Measurements from ENCODE around the gene ZDHHC7. TPM values are rescaled to one million over a fixed set of nuclear protein-coding genes. Genes with fewer than 3 reads are reported as not detected.

Gene ZDHHC7
- total RNA-seq, 2 experiments from 2014 or later: 28.1 to 28.7 TPM

DNA sequence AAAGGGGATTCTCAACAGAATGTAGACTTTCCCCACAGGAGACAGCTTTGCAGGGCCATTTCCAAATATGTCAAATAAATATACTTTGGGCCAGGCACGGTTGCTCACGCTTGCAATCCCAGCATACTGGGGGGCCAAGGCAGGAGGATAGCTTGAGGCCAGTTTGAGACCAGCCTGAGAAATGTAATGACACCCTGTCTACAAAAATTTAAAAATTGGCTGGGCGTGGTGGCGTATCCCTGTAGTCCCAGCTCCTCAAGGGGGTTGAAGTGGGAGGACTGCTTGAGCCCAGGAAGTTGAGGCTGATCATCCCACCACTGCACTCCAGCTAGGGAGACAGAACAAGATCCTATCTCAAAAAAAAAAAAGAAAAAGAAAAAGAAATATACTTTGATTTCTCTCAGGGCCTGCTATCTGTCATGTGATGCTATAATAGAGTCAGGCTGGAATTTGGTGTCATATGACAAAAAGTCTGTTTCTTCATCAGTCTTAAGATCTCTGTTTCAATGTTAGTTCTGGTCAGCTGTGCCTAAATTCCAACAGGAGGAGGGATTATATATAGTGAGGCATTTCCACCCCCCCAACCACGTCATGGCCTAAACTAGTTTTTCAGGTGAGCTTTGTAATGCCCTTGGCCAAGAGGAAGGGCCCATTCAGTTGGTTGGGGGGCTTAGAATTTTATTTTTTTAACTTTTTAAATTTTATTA, 4.3 kb upstream of the ZDHHC7 start:
- peaks cover 22% of the 10 kb centered on the region for H3K4me1 Mint-ChIP-seq (ENCODE audit: low read depth)
- peaks cover 2% of the 10 kb centered on the region for H3K36me3 Mint-ChIP-seq (ENCODE audit: low read depth)
- DNase-seq (no peak), ATAC-seq (no peak)
- no peaks in the 10 kb centered on the region for H3K9me3 Mint-ChIP-seq (ENCODE audit: insufficient read depth)
- H3K4me3 Mint-ChIP-seq: no peak overlapping the region
- no peak overlapping the region for H3K27ac Mint-ChIP-seq
- POLR2A ChIA-PET: interaction anchor here (1.1 kb wide), 1 partner anchor 12 kb away, joined by 3 read pairs; the partner anchor contains the start of gene KIAA0513
- H3K27me3 Mint-ChIP-seq (ENCODE audit: low read depth): peaks cover 17% of the 10 kb centered on the region
- CTCF ChIA-PET: interaction anchor here (1.2 to 3.1 kb wide), 4 partner anchors 11 to 71 kb away, joined by 3 to 13 read pairs (median 7); partner anchors contain the start of gene KIAA0513

GRCh38 chr16:85014311-85014710, 3.0 kb upstream of the ZDHHC7 start:
- POLR2A ChIA-PET: no interaction called here
- peaks cover 3% of the 10 kb centered on the region for H3K36me3 Mint-ChIP-seq (ENCODE audit: low read depth)
- no peaks in the 10 kb centered on the region for H3K9me3 Mint-ChIP-seq (ENCODE audit: insufficient read depth)
- H3K4me1 Mint-ChIP-seq (ENCODE audit: low read depth): peaks cover 34% of the 10 kb centered on the region
- peaks cover 15% of the 10 kb centered on the region for H3K27me3 Mint-ChIP-seq (ENCODE audit: low read depth)
- H3K27ac Mint-ChIP-seq: no peak overlapping the region
- no peak for DNase-seq
- no peak for ATAC-seq
- H3K4me3 Mint-ChIP-seq: no peak overlapping the region
- CTCF ChIA-PET: interaction anchor here (1.0 to 4.8 kb wide), 3 partner anchors 14 to 72 kb away, joined by 3 to 49 read pairs (median 3); no protein-coding TSS in a partner anchor

DNA sequence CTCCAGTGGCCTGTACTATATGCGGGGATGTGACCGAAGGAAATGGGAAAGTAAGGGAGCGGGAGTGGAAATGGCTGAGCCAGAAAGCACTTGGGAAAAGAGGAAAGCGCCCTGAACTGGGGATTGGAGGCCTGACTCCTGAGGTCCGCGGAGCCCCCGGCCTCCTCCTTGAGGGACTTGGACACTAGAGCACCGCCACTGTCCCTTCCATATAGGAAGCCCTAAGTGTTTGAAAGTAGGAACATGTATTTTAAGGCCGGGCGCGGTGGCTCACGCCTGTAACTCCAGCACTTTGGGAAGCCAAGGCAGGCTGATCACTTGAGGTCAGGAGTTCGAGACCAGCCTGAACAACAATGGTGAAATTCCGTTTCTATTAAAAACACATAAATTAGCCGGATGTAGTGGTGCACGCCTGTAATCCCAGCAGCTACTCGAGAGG, 530 bp upstream of the ZDHHC7 start:
- no peaks in the 10 kb centered on the region for H3K9me3 Mint-ChIP-seq (ENCODE audit: insufficient read depth)
- peak overlapping the region; percentile 98 for H3K27ac Mint-ChIP-seq
- H3K4me1 Mint-ChIP-seq (ENCODE audit: low read depth): peaks cover 27% of the 10 kb centered on the region
- peak overlapping the region; percentile 96 for H3K4me3 Mint-ChIP-seq
- DNase-seq: no peak
- H3K36me3 Mint-ChIP-seq (ENCODE audit: low read depth): peaks cover 5% of the 10 kb centered on the region
- POLR2A ChIA-PET: interaction anchor here (0.9 to 2.2 kb wide), 5 partner anchors 8 to 75 kb away, joined by 3 to 21 read pairs (median 6); partner anchors contain the start of gene KIAA0513
- CTCF ChIA-PET: interaction anchor here (0.9 to 4.8 kb wide), 8 partner anchors 11 to 93 kb away, joined by 3 to 49 read pairs (median 6); partner anchors contain the start of gene KIAA0513
- peaks cover 4% of the 10 kb centered on the region for H3K27me3 Mint-ChIP-seq (ENCODE audit: low read depth)
- ATAC-seq: peak; percentile 2

DNA sequence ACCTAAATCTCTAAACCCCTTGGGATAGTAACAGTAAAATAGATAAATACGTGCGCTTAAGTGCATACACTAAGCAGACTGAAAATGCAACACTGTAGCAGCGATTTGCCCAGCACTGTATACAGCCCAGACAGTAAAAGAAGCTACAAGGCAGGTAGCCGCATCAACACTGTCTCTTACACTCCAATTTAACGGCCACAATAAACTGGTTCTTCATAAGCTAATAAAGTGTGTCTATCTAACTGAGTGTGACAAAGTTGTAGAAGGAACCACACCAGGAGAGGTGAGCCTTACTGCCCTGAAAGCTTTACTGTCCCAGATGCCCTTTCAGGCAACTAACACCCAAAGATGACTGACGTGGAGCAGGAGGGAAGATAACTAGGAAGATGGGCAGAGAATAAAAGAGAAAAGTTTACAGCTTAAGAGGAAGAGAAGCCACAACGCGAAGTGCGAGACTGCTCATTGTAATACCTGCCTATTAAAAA, 847 bp downstream of the ZDHHC7 start:
- DNase-seq (no peak), ATAC-seq (no peak)
- ChIA-PET CTCF (interaction anchor here (0.8 to 4.8 kb wide), 9 partner anchors 14 to 272 kb away, joined by 3 to 49 read pairs (median 5); partner anchors contain the start of gene KIAA0513), POLR2A (interaction anchor here (1.8 to 2.2 kb wide), 3 partner anchors 17 to 76 kb away, joined by 6 to 21 read pairs (median 8); partner anchors contain the start of gene KIAA0513)
- peak overlapping the region; percentile 88 for H3K4me3 Mint-ChIP-seq
- no peaks in the 10 kb centered on the region for H3K9me3 Mint-ChIP-seq (ENCODE audit: insufficient read depth)
- peaks cover 23% of the 10 kb centered on the region for H3K4me1 Mint-ChIP-seq (ENCODE audit: low read depth)
- peaks cover 8% of the 10 kb centered on the region for H3K36me3 Mint-ChIP-seq (ENCODE audit: low read depth)
- H3K27ac Mint-ChIP-seq: peak overlapping the region; percentile 97
- peaks cover 4% of the 10 kb centered on the region for H3K27me3 Mint-ChIP-seq (ENCODE audit: low read depth)

- CTCF ChIA-PET: interaction anchor here (0.9 kb wide), 1 partner anchor 38 kb away, joined by 3 read pairs; no protein-coding TSS in a partner anchor
- Mint-ChIP-seq H3K36me3 (ENCODE audit: low read depth) (peaks cover 8% of the 10 kb centered on the region), H3K4me3 (no peak overlapping the region), H3K9me3 (ENCODE audit: insufficient read depth) (no peaks in the 10 kb centered on the region), H3K4me1 (ENCODE audit: low read depth) (peaks cover 40% of the 10 kb centered on the region), H3K27me3 (ENCODE audit: low read depth) (no peaks in the 10 kb centered on the region), H3K27ac (no peak overlapping the region)
- no peak for ATAC-seq
- POLR2A ChIA-PET: no interaction called here
- no peak for DNase-seq
Measured at GRCh38 chr16:85008271-85008670, 3.1 kb downstream of the ZDHHC7 start.

GRCh38 chr16:85007496-85008214, 3.7 kb downstream of the ZDHHC7 start:
- no peak overlapping the region for H3K4me3 Mint-ChIP-seq
- H3K27ac Mint-ChIP-seq: no peak overlapping the region
- peaks cover 11% of the 10 kb centered on the region for H3K36me3 Mint-ChIP-seq (ENCODE audit: low read depth)
- H3K4me1 Mint-ChIP-seq (ENCODE audit: low read depth): peaks cover 44% of the 10 kb centered on the region
- ChIA-PET POLR2A (no interaction called here), CTCF (interaction anchor here (0.9 kb wide), 1 partner anchor 79 kb away, joined by 3 read pairs; no protein-coding TSS in a partner anchor)
- ATAC-seq (no peak), DNase-seq (no peak)
- H3K27me3 Mint-ChIP-seq (ENCODE audit: low read depth): no peaks in the 10 kb centered on the region
- no peaks in the 10 kb centered on the region for H3K9me3 Mint-ChIP-seq (ENCODE audit: insufficient read depth)

GRCh38 chr16:85006639-85007038, 4.7 kb downstream of the ZDHHC7 start:
- peaks cover 11% of the 10 kb centered on the region for H3K36me3 Mint-ChIP-seq (ENCODE audit: low read depth)
- ATAC-seq: no peak
- ChIA-PET POLR2A (no interaction called here), CTCF (interaction anchor here (0.9 to 1.5 kb wide), 3 partner anchors 36 to 280 kb away, joined by 3 read pairs; no protein-coding TSS in a partner anchor)
- no peaks in the 10 kb centered on the region for H3K9me3 Mint-ChIP-seq (ENCODE audit: insufficient read depth)
- DNase-seq: no peak
- no peaks in the 10 kb centered on the region for H3K27me3 Mint-ChIP-seq (ENCODE audit: low read depth)
- H3K4me3 Mint-ChIP-seq: no peak overlapping the region
- H3K4me1 Mint-ChIP-seq (ENCODE audit: low read depth): peaks cover 49% of the 10 kb centered on the region
- H3K27ac Mint-ChIP-seq: no peak overlapping the region

DNA sequence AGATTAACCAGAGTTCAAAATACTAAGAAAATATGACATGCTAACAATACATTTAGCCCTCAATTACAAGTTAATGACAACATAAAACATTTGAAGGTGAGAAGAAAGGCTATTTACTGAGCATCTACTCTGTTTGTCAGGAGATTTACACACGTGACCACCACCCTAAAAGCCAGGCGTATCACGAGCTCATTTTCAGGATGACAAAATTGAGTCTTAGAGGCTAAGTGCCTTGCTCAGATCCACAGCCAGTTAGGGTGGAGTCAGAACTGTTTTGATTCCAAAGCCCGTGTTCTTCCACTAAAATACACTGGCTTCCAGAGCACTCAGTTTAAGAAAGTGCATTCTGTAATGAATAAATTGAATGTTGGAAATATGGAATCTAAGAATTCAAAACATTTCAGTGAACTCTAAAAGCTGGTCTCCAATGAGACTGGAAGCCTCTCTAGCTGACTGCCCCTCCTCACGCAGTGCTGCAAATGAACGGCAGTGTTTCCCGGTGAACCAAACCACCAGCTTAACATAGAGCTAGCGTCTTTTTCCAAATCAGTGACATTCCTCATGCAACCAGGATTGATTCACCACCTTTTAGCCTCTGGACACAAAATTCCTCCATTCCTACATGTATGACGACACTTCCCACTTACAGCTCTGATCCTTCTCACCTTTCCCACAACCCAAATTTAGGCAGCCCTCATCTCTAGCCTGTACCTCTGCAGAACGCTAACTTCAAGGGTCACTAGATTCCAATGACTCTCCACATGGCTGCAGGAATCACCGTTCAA, 5.9 kb downstream of the ZDHHC7 start:
- Mint-ChIP-seq H3K9me3 (ENCODE audit: insufficient read depth) (no peaks in the 10 kb centered on the region), H3K27ac (no peak overlapping the region), H3K4me1 (ENCODE audit: low read depth) (peaks cover 45% of the 10 kb centered on the region), H3K36me3 (ENCODE audit: low read depth) (peaks cover 13% of the 10 kb centered on the region), H3K4me3 (no peak overlapping the region), H3K27me3 (ENCODE audit: low read depth) (no peaks in the 10 kb centered on the region)
- ATAC-seq: no peak
- DNase-seq: no peak
- POLR2A ChIA-PET: no interaction called here
- CTCF ChIA-PET: interaction anchor here (1.3 to 1.6 kb wide), 4 partner anchors 35 to 279 kb away, joined by 3 to 6 read pairs (median 4); no protein-coding TSS in a partner anchor

DNA sequence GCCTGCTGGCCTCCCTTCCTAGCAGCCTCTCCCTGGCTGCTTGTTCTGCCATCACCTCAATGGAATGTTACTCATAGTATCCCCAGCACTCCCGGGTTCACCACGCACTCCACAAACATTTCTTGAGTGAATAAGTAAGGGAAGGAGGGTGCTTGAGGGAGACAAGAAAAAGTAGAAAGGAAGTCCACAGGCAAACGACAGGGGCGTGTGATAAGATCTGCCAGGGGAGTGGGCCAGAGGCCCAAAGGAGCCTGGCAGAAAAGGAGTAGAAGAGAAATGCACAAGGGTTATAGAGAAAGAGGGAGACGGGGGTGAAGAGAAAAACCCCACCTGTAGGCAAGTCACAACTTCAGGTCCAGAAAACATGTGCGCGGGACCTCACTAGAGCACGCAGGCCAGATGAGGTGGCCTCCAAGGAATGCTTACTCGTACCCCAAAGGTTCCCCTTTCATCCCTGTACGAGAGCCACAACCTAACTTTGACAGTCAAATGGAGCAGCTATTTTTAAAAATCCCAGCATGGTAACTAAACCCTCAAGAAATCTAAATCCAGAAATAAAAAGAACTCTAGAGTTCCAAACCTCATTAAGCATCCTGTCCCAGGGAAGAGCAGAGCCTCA, 6.6 kb downstream of the ZDHHC7 start:
- H3K9me3 Mint-ChIP-seq (ENCODE audit: insufficient read depth): no peaks in the 10 kb centered on the region
- ATAC-seq (no peak), DNase-seq (no peak)
- peaks cover 13% of the 10 kb centered on the region for H3K36me3 Mint-ChIP-seq (ENCODE audit: low read depth)
- no peak overlapping the region for H3K4me3 Mint-ChIP-seq
- H3K27me3 Mint-ChIP-seq (ENCODE audit: low read depth): no peaks in the 10 kb centered on the region
- peaks cover 38% of the 10 kb centered on the region for H3K4me1 Mint-ChIP-seq (ENCODE audit: low read depth)
- POLR2A ChIA-PET: no interaction called here
- no peak overlapping the region for H3K27ac Mint-ChIP-seq
- CTCF ChIA-PET: interaction anchor here (1.4 to 1.6 kb wide), 2 partner anchors 53 to 82 kb away, joined by 4 to 6 read pairs; no protein-coding TSS in a partner anchor

GRCh38 chr16:85003725-85004586, 7.4 kb downstream of the ZDHHC7 start:
- H3K36me3 Mint-ChIP-seq (ENCODE audit: low read depth): peaks cover 13% of the 10 kb centered on the region
- ATAC-seq (no peak), DNase-seq (no peak)
- H3K4me1 Mint-ChIP-seq (ENCODE audit: low read depth): peaks cover 34% of the 10 kb centered on the region
- no peaks in the 10 kb centered on the region for H3K27me3 Mint-ChIP-seq (ENCODE audit: low read depth)
- H3K27ac Mint-ChIP-seq: peak overlapping the region; percentile 2
- POLR2A ChIA-PET: interaction anchor here (0.6 kb wide), 1 partner anchor 10 kb away, joined by 3 read pairs; no protein-coding TSS in a partner anchor
- no peak overlapping the region for H3K4me3 Mint-ChIP-seq
- CTCF ChIA-PET: interaction anchor here (1.4 kb wide), 1 partner anchor 52 kb away, joined by 4 read pairs; no protein-coding TSS in a partner anchor
- H3K9me3 Mint-ChIP-seq (ENCODE audit: insufficient read depth): no peaks in the 10 kb centered on the region

All from activated CD8-positive, alpha-beta T cell treated with anti-CD3 and anti-CD28 coated beads, Interleukin-2, amount 10 ng/mL, durations not matched to agents 7 days and 5 days (primary cell).